ENCODE data around the gene STARD13.

- TF ChIP-seq GATA2 (IDR thresholded peaks at IDR 0.05; ENCODE audit: low read depth, low read length) (no peak), GATA3 (IDR thresholded peaks at IDR 0.05; ENCODE audit: low read depth, low read length) (no peak)
These were observed 12.9 kb downstream of the STARD13 start for GRCh38 chr13:33272531-33273124.
